K562 treated with DMSO at 1 percent for 4 hours (cell line): Measurements from ENCODE around the gene UBE2Q2. TPM values are rescaled to one million over a fixed set of nuclear protein-coding genes. Genes with fewer than 3 reads are reported as not detected.

ENCODE experiments used
- total RNA-seq: library from RNA; unstranded; fragments of 300-600 nt; gene quantifications from 2 replicates; pipeline ENCODE4 v1.2.3, GENCODE V29; 2022; ENCODE audit not compliant: insufficient read depth

The UBE2Q2 gene
- total RNA-seq = 3.8 and 8.5 TPM in 2 replicates

GRCh38 chr15:75842722-75843677 is at the start of gene UBE2Q2:
TSS of gene UBE2Q2 (plus strand) at chr15:75843447. CDS start at chr15:75843667, 220 bp downstream.

GRCh38 chr15:75903331-75904239 is 60.3 kb downstream of the UBE2Q2 start, which contains the start of gene FBXO22:
TSS of gene FBXO22 (plus strand) at chr15:75903878. CDS start at chr15:75903964, 86 bp downstream.

Other genes starting within 250 kb of the UBE2Q2 start
- 13.2 and 16.3 TPM in 2 replicates for gene SNUPN, start 217.7 kb upstream of the UBE2Q2 start, total RNA-seq
- gene IMP3, start 203.2 kb upstream of the UBE2Q2 start, total RNA-seq = 150 and 174 TPM in 2 replicates
- 6.6 and 10.6 TPM in 2 replicates for gene SNX33, start 195.5 kb upstream of the UBE2Q2 start, total RNA-seq
- 0.27 and 0.64 TPM in 2 replicates for gene CSPG4, start 130.6 kb upstream of the UBE2Q2 start, total RNA-seq
- gene FBXO22, start 60.4 kb downstream of the UBE2Q2 start, total RNA-seq = 35.5 and 50.6 TPM in 2 replicates
- 0.56 and 2.6 TPM in 2 replicates for gene NRG4, start 169.0 kb downstream of the UBE2Q2 start, total RNA-seq
- not detected in 2 replicates for gene TMEM266, start 216.5 kb downstream of the UBE2Q2 start, total RNA-seq